SIG-M5 (cell line): ENCODE results near the gene FCMR.
"Not testable (repeated sequence)": the region's sequence is repeated elsewhere in the genome, so short reads cannot be mapped to it uniquely, and the experiment has no call there.

Experiments used
- DNase-seq: peaks from one replicate; lab custom pipeline; 2025; lab: John Stamatoyannopoulos, UW

Gene FCMR

DNA sequence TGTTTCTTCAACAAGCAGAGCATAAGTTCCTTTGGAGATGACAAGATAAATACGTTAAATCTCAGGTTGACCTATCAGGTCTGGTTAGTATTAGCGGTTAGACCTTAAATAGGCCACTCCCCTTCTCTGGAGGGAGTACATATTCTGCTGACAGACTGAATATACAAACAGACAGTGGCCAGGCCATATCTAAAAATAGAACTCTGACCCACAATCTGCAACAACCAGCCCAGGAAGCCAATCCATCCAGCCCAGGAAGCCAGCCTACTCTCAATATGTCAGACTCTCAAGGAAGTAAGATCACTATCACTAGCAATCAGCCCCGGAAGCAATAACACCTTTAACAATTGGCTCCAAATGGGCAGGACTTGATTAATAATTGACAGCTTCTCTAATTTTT lies 49.6 kb downstream of the FCMR start:
- no peak for DNase-seq

GRCh38 chr1:206868264-206868663 lies 53.5 kb downstream of the FCMR start:
- DNase-seq = no peak

DNA sequence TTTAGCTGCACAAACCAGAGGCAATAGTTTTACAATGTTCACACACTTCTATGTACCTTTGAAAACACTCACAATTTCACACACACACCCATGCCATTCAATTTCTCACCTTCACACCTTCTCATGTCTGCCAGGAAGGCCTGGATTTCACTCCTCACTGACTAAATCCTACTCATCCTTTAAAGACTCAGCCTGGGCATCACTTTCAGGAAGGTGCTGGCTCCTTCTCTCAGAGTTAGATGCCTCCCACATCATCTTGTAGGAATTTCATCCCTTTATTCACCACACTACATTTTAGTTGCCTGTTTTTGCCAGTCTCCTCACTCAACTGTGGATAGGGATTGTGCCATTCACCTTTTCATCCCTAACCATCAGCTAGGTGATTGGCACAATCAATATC lies 54.0 kb downstream of the FCMR start:
- DNase-seq = no peak

- DNase-seq = no peak
Measured at GRCh38 chr1:206867239-206867638, 54.5 kb downstream of the FCMR start.

DNA sequence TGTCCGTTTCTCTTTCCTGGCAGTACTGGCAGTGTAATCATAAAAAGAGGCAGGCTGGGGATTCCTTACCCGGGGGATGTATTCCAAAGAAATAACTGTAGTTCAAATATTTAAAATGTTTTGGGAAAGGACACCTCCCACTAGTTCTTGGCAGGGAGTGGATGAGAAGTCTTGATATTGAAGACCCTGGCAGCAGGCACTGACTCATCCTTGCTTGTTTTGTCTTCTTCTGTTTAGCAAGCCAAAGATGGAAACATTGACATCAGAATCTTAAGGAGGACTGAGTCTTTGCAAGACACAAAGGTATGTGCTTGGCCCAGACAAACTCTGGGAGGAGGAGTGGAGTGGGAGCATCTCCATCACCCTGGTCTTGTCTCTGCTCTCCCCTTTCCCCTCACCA lies 55.7 kb downstream of the FCMR start:
- DNase-seq = no peak

DNA sequence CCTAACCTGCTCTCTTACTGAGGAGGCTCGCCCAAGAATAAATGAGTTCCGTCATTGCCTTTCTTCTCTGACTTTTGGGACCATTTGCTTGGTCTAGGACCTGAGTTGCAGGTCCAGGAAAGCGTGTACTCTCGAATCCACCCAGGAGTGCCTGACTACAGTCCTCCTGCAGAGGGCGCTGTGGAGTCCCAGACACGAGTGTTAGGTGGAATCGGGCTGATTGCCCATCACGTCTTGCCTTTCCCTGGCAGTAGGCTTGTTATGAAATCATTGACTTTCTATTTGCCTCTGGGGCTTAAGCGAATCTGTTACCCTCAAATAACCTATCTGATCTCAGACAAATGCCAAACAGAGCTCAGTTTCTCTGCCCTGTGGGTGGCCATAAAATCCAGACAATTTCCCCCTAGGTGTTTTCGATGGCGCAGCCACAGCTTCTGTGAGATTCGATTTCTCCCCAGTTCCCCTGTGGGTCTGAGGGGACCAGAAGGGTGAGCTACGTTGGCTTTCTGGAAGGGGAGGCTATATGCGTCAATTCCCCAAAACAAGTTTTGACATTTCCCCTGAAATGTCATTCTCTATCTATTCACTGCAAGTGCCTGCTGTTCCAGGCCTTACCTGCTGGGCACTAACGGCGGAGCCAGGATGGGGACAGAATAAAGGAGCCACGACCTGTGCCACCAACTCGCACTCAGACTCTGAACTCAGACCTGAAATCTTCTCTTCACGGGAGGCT lies 56.6 kb downstream of the FCMR start, which contains the start of gene IL20:
IL20 (plus strand) TSS at position 685 of the 733 bp plus-strand sequence. CDS start 230 bp downstream, outside the sequence.
- no peak for DNase-seq

DNA sequence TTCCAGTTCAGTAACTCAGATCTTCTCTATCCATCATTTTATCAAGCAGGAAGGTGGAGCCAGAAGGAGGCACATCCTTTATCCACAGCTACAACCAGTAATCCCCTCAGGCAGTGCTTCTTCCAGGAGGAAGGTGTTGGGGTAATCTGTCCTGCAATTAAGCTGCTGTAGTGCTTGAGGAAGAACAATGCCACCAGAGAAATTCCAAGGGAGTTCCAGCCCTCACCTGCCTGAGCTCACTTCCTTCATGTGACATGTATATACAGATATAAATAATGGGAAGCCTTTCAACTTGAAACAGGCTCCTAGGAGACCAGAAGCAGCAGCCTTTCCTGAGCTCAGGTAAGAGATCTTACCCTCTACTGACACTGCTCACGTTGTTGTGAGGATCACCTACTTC lies 58.5 kb downstream of the FCMR start:
- no peak for DNase-seq

DNA sequence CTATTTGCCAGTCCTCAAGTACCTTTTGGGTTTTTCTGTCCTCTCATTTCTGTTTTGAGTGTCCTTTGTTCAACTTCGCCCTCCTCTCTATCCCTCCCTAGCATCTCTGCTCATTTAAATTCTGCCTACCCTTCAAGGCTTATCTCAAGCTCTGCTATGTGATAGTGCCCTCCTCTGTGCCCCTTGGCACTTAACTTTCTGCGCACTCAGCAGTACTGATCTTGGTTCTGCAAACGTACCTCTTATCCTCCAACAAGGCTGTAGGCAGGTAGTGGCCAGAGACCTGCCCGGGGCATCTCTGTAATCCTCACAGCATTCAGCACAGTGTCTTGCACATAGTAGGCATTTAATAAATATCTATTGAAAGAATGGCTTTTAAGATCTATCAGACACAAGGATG lies 61.6 kb downstream of the FCMR start:
- DNase-seq = no peak

- no peak for DNase-seq
Measured at GRCh38 chr1:206859082-206859521, 62.6 kb downstream of the FCMR start.

GRCh38 chr1:206856674-206857464 lies 64.9 kb downstream of the FCMR start:
- no peak for DNase-seq

- DNase-seq = no peak
Measured at GRCh38 chr1:206855859-206856258, 65.9 kb downstream of the FCMR start.

DNA sequence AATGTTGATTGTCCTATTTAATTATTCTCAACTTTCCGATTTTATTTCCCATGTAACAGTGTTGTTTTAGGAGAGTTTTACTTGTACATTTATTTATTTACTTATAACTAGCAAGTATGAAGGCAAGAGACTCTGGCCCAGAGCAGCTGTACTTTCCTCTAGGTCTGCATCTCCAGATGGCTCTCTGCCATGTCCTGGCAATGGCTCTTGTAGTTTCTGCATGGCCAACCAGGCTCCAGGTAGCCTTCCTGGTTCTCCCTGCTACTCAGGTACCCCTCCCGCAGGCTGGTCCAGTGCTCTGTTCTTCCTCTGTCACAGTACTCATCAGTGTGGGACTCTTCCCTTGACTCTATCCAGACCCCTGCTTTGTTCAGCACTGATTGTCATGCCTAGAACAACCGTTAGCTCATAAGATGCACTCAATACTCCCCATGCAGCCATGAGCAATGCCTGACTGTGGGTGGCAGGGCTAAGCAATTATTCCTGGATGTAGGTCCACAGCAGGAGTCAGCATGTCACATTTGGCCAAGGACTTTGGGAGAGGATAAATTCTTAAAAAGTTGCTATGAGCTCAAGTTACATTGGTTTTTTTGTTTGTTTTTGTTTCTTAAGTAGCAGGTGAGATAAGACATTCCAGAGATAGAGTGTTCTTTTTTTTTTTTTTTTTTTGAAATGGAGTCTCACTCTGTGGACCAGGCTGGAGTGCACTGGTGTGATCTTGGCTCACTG lies 67.2 kb downstream of the FCMR start:
- no peak for DNase-seq

GRCh38 chr1:206853696-206854095 lies 68.0 kb downstream of the FCMR start:
- DNase-seq = not testable (repeated sequence)
